SK-N-MC (cell line): Measurements from ENCODE around the gene KRT2.

Experiments
- EZH2 ChIP-seq: fragments of 200-600 bp; sonication (generic); IDR thresholded peaks from one replicate; pipeline ENCODE4 v1.6.1; 2017; ENCODE audit warnings: antibody characterized with exemption
- FOXP2 ChIP-seq: optimal IDR thresholded peaks from 2 replicates; pipeline ENCODE3; 2011; ENCODE audit warnings: mild to moderate bottlenecking, moderate library complexity; ENCODE audit not compliant: insufficient read depth; ENCODE audit errors: extremely low read length, control extremely low read depth
- POLR2AphosphoS5 ChIP-seq: IDR thresholded peaks from 2 replicates; pipeline ENCODE4 v1.6.1; 2012; ENCODE audit warnings: mild to moderate bottlenecking, low read depth, low read length, borderline replicate concordance

DNA sequence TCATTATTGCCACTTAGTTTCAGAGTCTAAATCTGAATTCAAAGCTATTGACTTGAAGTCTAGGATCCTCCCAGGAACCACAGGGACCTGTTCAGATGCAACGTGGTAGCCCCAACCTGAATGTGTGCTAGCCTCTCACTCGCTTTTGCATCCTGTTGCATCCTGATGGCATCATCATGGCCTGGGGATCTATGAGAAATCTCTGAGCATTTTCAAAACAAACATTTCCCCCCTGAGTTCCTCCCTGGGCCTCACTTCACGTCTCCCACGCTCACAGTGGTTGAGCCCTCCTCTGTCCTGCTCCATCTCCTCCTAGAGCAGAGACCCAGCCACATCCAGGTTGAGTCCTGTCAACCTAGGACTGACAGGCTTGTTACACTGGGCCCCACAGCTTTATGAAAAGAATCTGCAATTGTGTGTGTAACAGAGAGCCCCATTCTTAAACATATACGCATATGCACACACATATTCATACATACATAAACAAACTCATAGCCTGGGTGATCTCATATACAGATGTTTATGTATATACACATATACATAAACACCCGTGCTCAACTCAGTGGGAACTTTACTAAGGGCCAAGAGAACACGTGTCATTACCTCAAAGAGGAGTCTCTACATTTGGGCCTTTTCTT lies 45.3 kb downstream of the KRT2 start:
- TF ChIP-seq EZH2 (no peak), POLR2AphosphoS5 (no peak), FOXP2 (no peak)
